ENCODE measurements around the gene PIWIL1. TPM values are rescaled to one million over a fixed set of nuclear protein-coding genes. Genes with fewer than 3 reads are reported as not detected.
A peak's percentile ranks its signal among the peaks of the same experiment; 100 is the strongest.

Gene PIWIL1
- total RNA-seq, result not detected in 2 replicates

GRCh38 chr12:130337488-130338303, at the start of gene PIWIL1:
TSS of gene PIWIL1 (plus strand) at chr12:130337887. CDS start at chr12:130342592, 4,705 bp downstream.
- Histone ChIP-seq H3K27me3 (ENCODE audit: insufficient read depth, low read length) (no peaks in the 10 kb centered on the region), H3K36me3 (ENCODE audit: insufficient read depth, low read length) (no peaks in the 10 kb centered on the region), H3K79me2 (ENCODE audit: insufficient read depth, low read length) (no peaks in the 10 kb centered on the region), H4K20me1 (ENCODE audit: insufficient read depth, low read length) (no peaks in the 10 kb centered on the region), H3K4me3 (ENCODE audit: insufficient read depth, low read length) (no peak within 1 kb of the TSS), H2AFZ (ENCODE audit: low read length) (no peak within 1 kb of the TSS), H3K4me1 (ENCODE audit: insufficient read depth, low read length) (no peaks in the 10 kb centered on the region), H3K9me3 (ENCODE audit: low read depth, low read length) (peaks cover 6% of the 10 kb centered on the region), H3K4me2 (ENCODE audit: insufficient read depth, low read length) (no peak within 1 kb of the TSS), H3K27ac (ENCODE audit: low read depth, low read length) (no peak within 1 kb of the TSS)
- no peak for TF ChIP-seq CTCF (IDR thresholded peaks at IDR 0.05; ENCODE audit: extremely low read depth, low read depth, low read length)
- peak; percentile 52 for DNase-seq (ENCODE audit: insufficient read length, low spot score, missing footprints)

GRCh38 chr12:130288206-130288605, 49.5 kb upstream of the PIWIL1 start:
- Histone ChIP-seq H3K9me3 (ENCODE audit: low read depth, low read length) (no peaks in the 10 kb centered on the region), H4K20me1 (ENCODE audit: insufficient read depth, low read length) (no peaks in the 10 kb centered on the region), H3K27ac (ENCODE audit: low read depth, low read length) (no peak overlapping the region), H3K27me3 (ENCODE audit: insufficient read depth, low read length) (no peaks in the 10 kb centered on the region), H3K36me3 (ENCODE audit: insufficient read depth, low read length) (no peaks in the 10 kb centered on the region), H2AFZ (ENCODE audit: low read length) (no peak overlapping the region), H3K4me1 (ENCODE audit: insufficient read depth, low read length) (no peaks in the 10 kb centered on the region), H3K4me2 (ENCODE audit: insufficient read depth, low read length) (no peak overlapping the region), H3K79me2 (ENCODE audit: insufficient read depth, low read length) (no peaks in the 10 kb centered on the region), H3K4me3 (ENCODE audit: insufficient read depth, low read length) (no peak overlapping the region)
- TF ChIP-seq CTCF (IDR thresholded peaks at IDR 0.05; ENCODE audit: extremely low read depth, low read depth, low read length), result no peak
- DNase-seq (ENCODE audit: insufficient read length, low spot score, missing footprints), result no peak

- Histone ChIP-seq H2AFZ (ENCODE audit: low read length) (no peak overlapping the region), H3K27me3 (ENCODE audit: insufficient read depth, low read length) (no peaks in the 10 kb centered on the region), H3K27ac (ENCODE audit: low read depth, low read length) (no peak overlapping the region), H3K4me2 (ENCODE audit: insufficient read depth, low read length) (no peak overlapping the region), H3K9me3 (ENCODE audit: low read depth, low read length) (no peaks in the 10 kb centered on the region), H3K36me3 (ENCODE audit: insufficient read depth, low read length) (no peaks in the 10 kb centered on the region), H3K79me2 (ENCODE audit: insufficient read depth, low read length) (no peaks in the 10 kb centered on the region), H4K20me1 (ENCODE audit: insufficient read depth, low read length) (no peaks in the 10 kb centered on the region), H3K4me3 (ENCODE audit: insufficient read depth, low read length) (no peak overlapping the region), H3K4me1 (ENCODE audit: insufficient read depth, low read length) (no peaks in the 10 kb centered on the region)
- DNase-seq (ENCODE audit: insufficient read length, low spot score, missing footprints), result no peak
- TF ChIP-seq CTCF (IDR thresholded peaks at IDR 0.05; ENCODE audit: extremely low read depth, low read depth, low read length), result no peak
Observed at GRCh38 chr12:130288691-130289090, 49.0 kb upstream of the PIWIL1 start.

GRCh38 chr12:130290114-130290513, 47.6 kb upstream of the PIWIL1 start:
- Histone ChIP-seq H4K20me1 (ENCODE audit: insufficient read depth, low read length) (no peaks in the 10 kb centered on the region), H3K79me2 (ENCODE audit: insufficient read depth, low read length) (no peaks in the 10 kb centered on the region), H3K4me3 (ENCODE audit: insufficient read depth, low read length) (no peak overlapping the region), H3K9me3 (ENCODE audit: low read depth, low read length) (no peaks in the 10 kb centered on the region), H3K27ac (ENCODE audit: low read depth, low read length) (no peak overlapping the region), H3K27me3 (ENCODE audit: insufficient read depth, low read length) (no peaks in the 10 kb centered on the region), H3K36me3 (ENCODE audit: insufficient read depth, low read length) (no peaks in the 10 kb centered on the region), H3K4me1 (ENCODE audit: insufficient read depth, low read length) (no peaks in the 10 kb centered on the region), H3K4me2 (ENCODE audit: insufficient read depth, low read length) (no peak overlapping the region), H2AFZ (ENCODE audit: low read length) (no peak overlapping the region)
- TF ChIP-seq CTCF (IDR thresholded peaks at IDR 0.05; ENCODE audit: extremely low read depth, low read depth, low read length), result no peak
- DNase-seq (ENCODE audit: insufficient read length, low spot score, missing footprints), result no peak

Data from osteoblast (primary cell).